SIG-M5 treated with dmso at 0.1 percent for 504 hours (cell line): ENCODE measurements around the gene LDLRAD4.

Experiments used
- DNase-seq: peaks from one replicate; lab custom pipeline; 2025; ENCODE audit not compliant: unreplicated experiment; lab: John Stamatoyannopoulos, UW

The LDLRAD4 gene

DNA sequence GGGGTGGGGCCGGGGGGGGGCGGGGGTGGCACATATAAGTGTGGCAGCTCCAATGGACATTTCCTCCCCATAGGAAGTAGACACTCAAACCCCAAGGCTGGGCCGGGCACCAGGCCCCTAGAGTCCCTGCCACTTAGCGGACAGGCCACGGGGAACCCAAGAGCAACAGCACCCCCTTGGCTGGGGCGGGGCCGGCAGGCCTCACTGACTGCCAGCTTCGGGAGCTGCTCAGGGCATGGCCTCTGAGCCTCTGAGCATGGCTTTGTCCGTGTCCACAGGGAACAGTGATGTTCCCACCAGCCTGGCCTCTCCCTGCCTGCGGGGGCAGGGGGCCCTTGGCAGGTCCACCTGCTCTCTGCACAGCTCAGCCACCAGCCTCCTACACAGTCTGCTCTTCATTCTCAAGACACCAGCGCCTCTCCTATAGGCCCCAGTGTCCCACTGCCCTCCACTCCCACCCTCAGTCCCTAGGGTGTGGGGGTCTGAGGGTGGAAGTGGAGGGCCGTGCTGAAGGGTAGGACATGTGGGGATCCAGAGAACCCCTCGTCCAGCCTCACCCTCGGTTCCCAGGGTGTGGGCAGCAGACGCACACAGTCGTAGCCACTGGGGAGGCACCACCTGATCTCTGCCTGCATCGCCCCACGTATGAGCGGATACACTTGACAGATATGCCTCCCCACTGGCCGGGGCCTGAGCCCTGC lies 401.1 kb downstream of the LDLRAD4 start:
- no peak for DNase-seq

- DNase-seq: no peak
Observed at GRCh38 chr18:13620206-13620672, 401.7 kb downstream of the LDLRAD4 start.

GRCh38 chr18:13620818-13621445 lies 402.4 kb downstream of the LDLRAD4 start:
- DNase-seq: no peak

DNA sequence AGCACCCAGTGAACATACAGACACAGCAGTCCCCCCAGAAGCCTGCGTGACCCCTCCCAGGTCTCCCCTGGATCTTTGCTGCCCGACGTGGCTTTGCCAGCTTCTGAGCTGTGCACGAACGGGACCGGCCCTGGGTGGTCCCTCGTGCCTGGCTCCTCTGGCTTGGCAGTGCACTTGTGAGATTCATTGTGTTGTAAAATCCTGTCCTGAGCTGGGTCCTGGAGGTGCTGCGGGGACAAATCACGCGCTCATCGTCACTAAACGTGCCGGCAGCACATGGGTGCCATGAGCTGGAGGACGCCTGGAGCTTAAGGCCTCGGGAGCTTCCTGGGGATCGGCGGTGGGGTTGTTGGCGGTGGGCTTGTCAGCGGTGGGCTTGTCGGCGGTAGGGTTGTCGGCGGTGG lies 402.9 kb downstream of the LDLRAD4 start:
- DNase-seq: no peak

- no peak for DNase-seq
Observed at GRCh38 chr18:13621886-13622619, 403.5 kb downstream of the LDLRAD4 start.

DNA sequence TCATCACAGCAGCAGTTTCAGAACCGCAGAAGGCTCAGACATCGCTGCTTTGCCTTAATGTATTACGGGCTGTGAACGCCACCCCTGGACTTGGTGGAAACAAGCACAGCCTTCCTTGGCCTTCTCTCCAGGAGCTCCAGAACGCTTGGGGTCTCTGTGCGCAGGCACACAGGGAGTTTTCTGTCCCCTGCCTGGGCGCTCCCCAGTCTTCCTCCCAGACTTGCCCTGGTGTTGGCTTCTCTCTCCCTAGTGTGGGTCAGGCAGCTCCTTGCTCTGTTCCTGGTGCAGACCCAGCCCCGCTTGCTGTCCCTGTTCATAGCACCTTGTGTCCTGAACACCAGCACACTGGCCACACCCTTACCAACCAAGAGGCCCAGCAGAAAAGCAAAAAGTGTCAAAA lies 404.2 kb downstream of the LDLRAD4 start:
- DNase-seq: no peak

GRCh38 chr18:13623348-13623747 lies 404.8 kb downstream of the LDLRAD4 start:
- DNase-seq: no peak

GRCh38 chr18:13623871-13624270 lies 405.3 kb downstream of the LDLRAD4 start:
- DNase-seq: no peak

GRCh38 chr18:13624563-13625237 lies 406.1 kb downstream of the LDLRAD4 start:
- DNase-seq: no peak

DNA sequence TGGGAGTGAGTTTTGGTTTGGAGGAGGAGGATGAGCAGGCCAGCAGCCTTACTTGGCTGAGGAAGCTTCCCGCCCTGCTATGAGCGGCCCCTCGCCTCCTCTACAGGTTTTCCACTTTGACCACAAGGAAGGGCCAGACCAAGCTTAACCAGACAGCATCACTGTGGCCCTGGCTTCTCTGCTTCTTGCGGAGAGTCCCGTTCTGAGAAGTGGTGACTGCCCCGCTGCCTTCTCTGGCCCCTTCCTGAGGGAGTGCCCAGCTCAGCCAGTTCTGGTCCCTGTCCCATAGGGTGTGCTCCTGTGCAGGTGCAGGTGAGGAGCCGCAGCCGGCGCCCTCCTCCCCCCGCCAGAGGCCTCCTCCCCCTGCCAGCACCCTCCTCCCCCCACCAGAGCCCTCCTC lies 406.8 kb downstream of the LDLRAD4 start:
- no peak for DNase-seq

DNA sequence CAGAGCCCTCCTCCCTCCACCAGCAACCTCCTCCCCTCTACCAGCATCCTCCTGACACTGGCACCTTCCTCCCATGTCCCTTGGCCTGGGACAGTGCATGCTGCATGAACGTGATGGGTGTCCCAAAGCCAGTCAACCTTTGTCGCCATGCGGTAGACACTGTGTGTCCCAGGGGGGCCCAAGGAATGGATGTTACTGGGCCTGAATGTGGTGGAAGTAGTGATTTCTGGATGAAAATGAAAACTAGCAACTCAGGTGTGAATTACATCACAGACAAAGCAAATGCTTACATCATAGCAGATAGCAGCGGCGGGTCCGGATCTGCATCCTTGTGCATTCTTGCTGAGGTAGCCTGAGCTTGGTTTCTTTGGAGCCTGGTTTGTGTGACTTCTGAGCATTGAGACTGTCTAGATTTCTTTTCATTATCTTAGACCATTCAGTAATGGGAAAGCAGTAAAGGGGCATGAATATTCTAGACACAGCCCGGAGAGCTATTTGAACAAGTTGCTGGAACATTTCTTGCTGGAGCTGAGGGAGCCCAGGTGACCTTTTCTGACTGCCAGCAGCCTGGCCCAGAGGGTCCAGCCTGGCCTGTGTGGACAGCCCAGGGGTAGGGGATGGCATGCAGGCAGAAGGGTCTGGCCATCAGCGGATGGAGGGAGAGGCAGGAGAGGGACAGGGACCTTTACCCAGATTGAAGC lies 407.4 kb downstream of the LDLRAD4 start:
- DNase-seq: no peak

DNA sequence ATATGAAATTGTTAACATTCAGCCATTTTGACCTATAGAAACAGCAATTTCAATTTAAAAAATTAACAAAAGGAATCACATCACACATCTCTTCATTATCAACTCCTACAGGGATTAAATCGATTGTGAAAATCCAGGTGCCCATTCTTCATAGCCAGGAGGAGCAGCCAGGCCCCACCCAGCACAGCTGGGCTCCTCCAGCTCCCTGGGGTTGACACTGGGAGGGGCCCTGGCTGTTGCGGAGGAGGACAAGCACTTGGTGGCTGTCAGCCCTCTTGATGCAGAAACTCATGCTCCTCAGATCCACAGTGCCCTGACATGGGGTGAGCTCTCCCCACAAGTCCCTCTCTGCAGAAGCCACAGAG lies 408.0 kb downstream of the LDLRAD4 start:
- DNase-seq: no peak

DNA sequence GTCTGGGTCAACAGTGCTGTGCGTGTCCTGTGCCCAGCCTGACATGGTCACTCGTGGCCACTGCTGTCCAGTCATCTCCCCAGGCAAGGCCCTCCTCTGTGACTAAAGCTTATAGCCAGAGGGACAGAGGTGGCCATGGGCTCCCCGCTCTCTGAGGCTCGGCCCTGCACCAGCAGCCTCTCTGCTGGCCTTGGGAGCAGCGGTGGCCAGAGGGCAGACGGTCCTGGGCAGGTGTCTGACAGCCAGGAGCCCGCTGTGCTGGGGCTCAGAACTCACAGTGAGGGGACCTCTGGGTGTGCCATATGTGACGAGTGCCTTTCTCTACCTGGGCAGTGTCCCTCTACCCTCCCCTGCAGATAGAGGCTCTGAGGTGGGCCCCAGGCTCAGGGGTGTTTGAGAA lies 409.1 kb downstream of the LDLRAD4 start:
- no peak for DNase-seq

DNA sequence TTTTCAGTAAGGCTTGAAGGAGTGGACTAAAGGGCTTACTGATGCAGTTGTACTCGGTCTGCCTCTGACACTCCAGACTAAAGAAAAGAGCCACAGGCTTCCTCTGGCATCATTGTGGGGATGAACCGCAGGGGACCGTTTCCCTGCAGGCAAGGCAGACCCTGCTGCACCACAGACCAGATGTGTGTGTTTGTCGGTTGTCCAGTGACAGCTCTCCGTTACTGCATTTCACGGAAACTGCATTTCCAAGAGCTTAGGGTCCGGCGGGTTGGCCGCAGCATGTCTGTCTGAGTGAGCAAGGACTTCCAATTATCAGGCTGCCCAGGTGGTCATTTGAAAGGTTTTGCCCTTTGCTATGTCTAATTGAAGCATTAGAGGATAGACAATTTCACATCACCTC lies 409.7 kb downstream of the LDLRAD4 start:
- DNase-seq: no peak

DNA sequence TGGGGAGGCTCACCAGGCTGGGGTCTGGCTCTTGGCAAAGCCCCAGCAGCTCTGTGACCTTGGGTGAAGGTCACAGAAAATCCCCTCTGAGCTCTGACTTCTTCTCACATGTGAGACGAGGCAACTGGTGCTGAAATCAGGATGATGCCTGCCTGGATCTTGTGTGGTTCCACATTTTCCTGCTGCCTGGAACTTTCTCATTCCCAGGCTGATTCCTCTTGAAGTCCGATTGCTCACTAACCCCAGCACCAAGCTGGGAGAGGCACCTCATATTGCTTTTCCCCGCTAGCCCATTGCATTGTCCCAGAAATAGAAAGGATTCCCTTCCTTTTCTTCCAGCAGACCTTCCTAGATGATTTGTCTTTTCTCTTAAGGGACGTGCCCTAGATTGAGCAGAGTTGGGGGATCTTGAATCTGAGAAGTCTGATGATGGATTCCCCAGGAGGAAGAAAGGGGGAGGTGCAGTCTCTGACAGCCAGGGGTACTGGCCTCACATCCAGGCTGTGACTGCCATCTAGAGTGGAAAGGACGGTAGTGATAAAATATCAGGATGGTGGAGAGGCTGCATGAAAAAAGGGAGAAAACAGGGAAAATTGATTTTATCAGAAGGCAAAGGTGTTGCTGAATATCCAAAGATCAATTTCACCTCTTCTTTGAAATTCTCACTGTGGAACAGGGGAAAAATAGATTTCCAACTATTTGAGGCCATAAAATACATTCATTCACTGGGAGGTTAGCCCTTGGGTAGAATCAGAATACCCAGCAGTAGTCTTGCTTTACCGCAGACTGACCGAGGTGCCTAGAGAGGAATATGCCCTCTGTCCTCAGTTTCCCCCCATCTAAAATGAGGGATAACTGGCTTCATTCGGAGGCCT lies 411.5 kb downstream of the LDLRAD4 start:
- peak; percentile 67 for DNase-seq

DNA sequence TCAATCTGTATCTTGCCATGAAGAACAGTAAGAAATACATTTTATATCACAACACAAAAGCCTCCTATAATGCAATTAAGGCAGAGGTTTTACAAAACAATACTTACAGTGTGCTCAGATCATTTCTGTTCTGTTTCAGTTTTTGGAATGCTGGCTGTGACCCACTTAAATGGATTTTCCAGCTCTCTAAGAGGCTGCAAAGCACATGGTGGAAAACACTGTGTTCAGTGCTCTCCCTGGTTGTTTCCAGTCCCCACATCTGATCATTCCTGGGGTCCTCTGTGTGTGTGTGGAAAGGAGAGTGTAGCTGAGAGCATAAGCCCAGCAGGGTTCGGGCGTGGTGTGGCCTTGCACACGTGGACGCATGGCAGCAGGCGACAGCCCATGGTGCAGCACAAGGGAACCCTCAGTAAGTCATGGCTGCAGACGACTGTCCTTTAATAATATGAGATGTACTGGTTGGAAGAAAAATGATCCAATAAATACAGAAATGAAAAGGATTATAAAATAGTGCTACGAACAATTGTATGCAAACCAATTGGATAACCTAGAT lies 412.2 kb downstream of the LDLRAD4 start:
- no peak for DNase-seq

DNA sequence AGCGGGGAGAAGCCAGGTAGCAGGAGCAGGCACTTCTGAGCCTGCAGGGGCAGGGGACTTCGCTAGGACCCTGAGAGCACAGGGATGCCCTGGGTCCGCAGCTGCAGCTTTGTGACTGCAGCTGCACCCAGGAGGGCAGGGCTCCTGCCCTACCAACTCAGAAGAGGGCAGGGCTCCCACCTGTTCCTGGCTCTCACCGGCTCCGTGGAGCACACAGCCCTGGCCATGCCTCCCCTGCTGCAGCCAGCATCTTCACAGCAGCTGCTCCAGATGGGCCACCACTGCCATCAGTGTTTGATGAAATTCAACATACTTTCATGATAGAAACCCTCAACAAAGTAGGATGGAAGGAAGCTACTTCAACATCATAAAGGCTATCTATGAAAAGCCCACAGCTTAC lies 415.1 kb downstream of the LDLRAD4 start:
- no peak for DNase-seq

DNA sequence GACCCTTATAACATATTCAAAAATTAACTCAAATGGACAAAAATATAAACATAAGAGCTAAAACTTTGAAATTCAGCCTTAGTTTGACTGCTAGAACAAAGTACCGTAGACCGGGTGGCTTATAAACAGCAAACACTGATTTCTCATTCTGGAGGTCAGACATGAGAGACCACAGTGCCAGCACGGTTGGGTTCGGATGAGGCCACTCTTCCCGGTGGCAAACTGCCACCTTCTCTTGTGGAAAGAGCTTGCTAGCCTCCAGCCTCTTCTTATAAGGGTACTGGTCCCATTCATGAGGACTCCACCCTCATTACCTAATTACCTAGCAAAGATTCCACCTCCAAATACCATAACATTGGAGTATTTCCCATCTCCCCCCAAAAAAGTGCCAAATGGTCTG lies 416.5 kb downstream of the LDLRAD4 start:
- no peak for DNase-seq

GRCh38 chr18:13638719-13639595 lies 420.4 kb downstream of the LDLRAD4 start:
- no peak for DNase-seq
